NCI-H748 treated with DMSO at 0.1 percent for 48 hours (cell line): ENCODE data around the gene SSTR3.
"Not testable (repeated sequence)": the region's sequence is repeated elsewhere in the genome, so short reads cannot be mapped to it uniquely, and the experiment has no call there.

Source experiments
- DNase-seq: peaks from one replicate; lab custom pipeline; 2025; lab: John Stamatoyannopoulos, UW

The SSTR3 gene

GRCh38 chr22:37212174-37212906 is at the start of gene SSTR3:
Gene SSTR3, minus strand, starts transcription at chr22:37212477. Its CDS starts 4,674 bp downstream, at chr22:37207803.
- no peak for DNase-seq

- no peak for DNase-seq
Observed at GRCh38 chr22:37260901-37261336, 48.6 kb upstream of the SSTR3 start.

- DNase-seq, result no peak
Observed at GRCh38 chr22:37260155-37260795, 48.0 kb upstream of the SSTR3 start.

- DNase-seq, result no peak
Observed at GRCh38 chr22:37259540-37260029, 47.3 kb upstream of the SSTR3 start.

GRCh38 chr22:37258753-37259401 is 46.6 kb upstream of the SSTR3 start:
- no peak for DNase-seq

- DNase-seq, result no peak
Observed at GRCh38 chr22:37258005-37258752, 45.9 kb upstream of the SSTR3 start.

- no peak for DNase-seq
Observed at GRCh38 chr22:37256075-37256726, 43.9 kb upstream of the SSTR3 start.

- DNase-seq, result no peak
Observed at GRCh38 chr22:37255558-37256006, 43.3 kb upstream of the SSTR3 start.

- DNase-seq, result no peak
Observed at GRCh38 chr22:37254867-37255233, 42.6 kb upstream of the SSTR3 start.

- DNase-seq, result no peak
Observed at GRCh38 chr22:37254209-37254866, 42.1 kb upstream of the SSTR3 start.

- no peak for DNase-seq
Observed at GRCh38 chr22:37253126-37253660, 40.9 kb upstream of the SSTR3 start.

GRCh38 chr22:37251836-37252235 is 39.6 kb upstream of the SSTR3 start:
- not testable (repeated sequence) for DNase-seq

- no peak for DNase-seq
Observed at GRCh38 chr22:37249986-37250385, 37.7 kb upstream of the SSTR3 start.

GRCh38 chr22:37248251-37248650 is 36.0 kb upstream of the SSTR3 start:
- no peak for DNase-seq

- no peak for DNase-seq
Observed at GRCh38 chr22:37245740-37246139, 33.5 kb upstream of the SSTR3 start.

- no peak for DNase-seq
Observed at GRCh38 chr22:37244922-37245722, 32.8 kb upstream of the SSTR3 start.

GRCh38 chr22:37244114-37244921 is 32.0 kb upstream of the SSTR3 start, which contains the start of gene RAC2:
Gene RAC2, minus strand, starts transcription at chr22:37244269. Its CDS starts 121 bp downstream, at chr22:37244148.
- no peak for DNase-seq

- DNase-seq, result no peak
Observed at GRCh38 chr22:37243402-37244113, 31.3 kb upstream of the SSTR3 start.
